ENCODE data around the gene RTKN2. TPM values are rescaled to one million over a fixed set of nuclear protein-coding genes. Genes with fewer than 3 reads are reported as not detected.

The RTKN2 gene
- total and polyA plus RNA-seq, 2 of the 4 experiments (the other 2 are of a cell fraction) = 0.75 to 0.90 TPM

DNA sequence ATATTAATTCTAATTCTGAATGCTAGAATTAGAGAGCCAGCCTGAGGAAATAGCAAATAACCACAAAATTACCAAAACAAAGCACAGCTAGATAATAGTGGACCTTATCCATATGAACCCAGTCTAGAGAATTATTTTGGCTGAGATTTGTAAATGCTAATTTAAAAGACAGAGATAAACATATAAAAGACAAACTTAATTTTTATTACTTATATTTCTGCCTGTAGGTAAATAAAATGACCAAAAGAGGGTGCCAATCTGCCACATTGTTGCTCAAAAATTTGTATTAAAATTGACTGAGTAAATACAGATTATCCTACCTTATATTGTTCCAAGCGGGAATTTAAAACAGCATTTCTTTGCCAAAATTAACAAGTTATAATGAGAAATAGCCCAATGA is 20.2 kb downstream of the RTKN2 start:
- Histone ChIP-seq H2AFZ (replicated peaks; ENCODE audit: low read length, poor library complexity) (no peak overlapping the region), H2AK9ac (replicated peaks; ENCODE audit: low read depth, low read length, poor library complexity) (no peak overlapping the region), H3K9me1 (ENCODE audit: insufficient read depth, low read length) (peaks cover 4% of the 10 kb centered on the region; the same call in 1 of the 2 replicates), H2BK120ac (ENCODE audit: low read depth, low read length) (no peak overlapping the region), H3K27ac (ENCODE audit: insufficient read depth, low read length) (no peak overlapping the region), H3K14ac (replicated peaks; ENCODE audit: low read depth, low read length) (no peak overlapping the region), H3K9me3 (ENCODE audit: control insufficient read depth, insufficient read depth, low read length) (no peaks in the 10 kb centered on the region), H3K4me1 (ENCODE audit: control insufficient read depth, insufficient read depth, low read length) (peaks cover 2% of the 10 kb centered on the region; the same call in 1 of the 2 replicates), H2BK20ac (ENCODE audit: low read depth, low read length) (no peak overlapping the region), H3K4ac (ENCODE audit: low read depth, low read length) (no peak overlapping the region), H4K91ac (ENCODE audit: insufficient read depth, low read depth, low read length) (no peak overlapping the region; the same call in 1 of the 2 replicates), H3K23ac (ENCODE audit: low read depth, low read length) (no peak overlapping the region), H3K36me3 (ENCODE audit: control insufficient read depth, insufficient read depth, low read length) (no peaks in the 10 kb centered on the region), H2AK5ac (ENCODE audit: low read depth, low read length) (no peak overlapping the region), H3K4me2 (ENCODE audit: low read depth, low read length) (no peak overlapping the region), H3K27me3 (ENCODE audit: control insufficient read depth, insufficient read depth, low read length) (no peaks in the 10 kb centered on the region), H3K56ac (ENCODE audit: extremely low read depth, insufficient read depth, low read length) (no peak overlapping the region), H4K5ac (ENCODE audit: low read depth, low read length) (no peak overlapping the region), H3K4me3 (ENCODE audit: insufficient read depth, low read depth, low read length) (no peak overlapping the region), H3K18ac (ENCODE audit: low read depth, low read length) (no peak overlapping the region), H2BK5ac (ENCODE audit: low read depth, low read length, poor library complexity, severe bottlenecking) (no peak overlapping the region), H3K9ac (ENCODE audit: low read depth, low read length) (no peak overlapping the region; the same call in 1 of the 2 replicates), H4K8ac (ENCODE audit: low read depth in 2 of 2, low read length in 2 of 2) (no peak overlapping the region), H2BK15ac (ENCODE audit: low read depth, low read length) (no peak overlapping the region), H4K20me1 (ENCODE audit: insufficient read depth, low read length) (no peaks in the 10 kb centered on the region), H3K79me1 (ENCODE audit: low read depth in 1 of 2, low read length in 2 of 2) (peaks cover 4 to 14% of the 10 kb centered on the region in 2 experiments; a peak in 3 of 4 replicates)
- BruUV-seq (replicated peaks) = no TSS peak
- CTCF ChIA-PET = interaction anchor here (0.6 to 1.1 kb wide), 4 partner anchors 16 to 345 kb away, joined by 3 to 5 read pairs (median 4); no protein-coding TSS in a partner anchor
- dilution Hi-C loops (cut with HindIII; ENCODE audit: low sequenced_read_pairs, unreplicated experiment) = no loop called here
- WGBS, 2 experiments (ENCODE audit: extremely low coverage in 2 of 2, insufficient read length in 1 of 2) = no CpG with 5 or more reads among the region's 1 CpG
- POLR2A ChIA-PET (ENCODE audit: unreplicated experiment) = no interaction called here
- ATAC-seq (ENCODE audit: low read depth) = no peak
- intact Hi-C loops (cut with micrococcal nuclease) = loop anchor here (10.0 kb wide), 1 partner anchor 504 kb away; no protein-coding TSS in a partner anchor
- peak; percentile 30 for DNase-seq
- in situ Hi-C loops (cut with MboI; ENCODE audit: low sequenced_read_pairs) = loop anchor here (25.0 kb wide), 2 partner anchors 1311 to 1436 kb away; partner anchors contain the start of gene RHOBTB1
- TF ChIP-seq RAD21 (IDR thresholded peaks at IDR 0.05; ENCODE audit: low read length) (peak; percentile 49), CHD1 (IDR thresholded peaks at IDR 0.05; ENCODE audit: low read depth, low read length) (no peak), RCOR1 (IDR thresholded peaks at IDR 0.05; ENCODE audit: insufficient replicate concordance, low read length) (no peak), FOS (IDR thresholded peaks at IDR 0.05; ENCODE audit: low read depth, low read length) (no peak), RFX5 (IDR thresholded peaks at IDR 0.05; ENCODE audit: low read depth, low read length) (no peak), MAZ (IDR thresholded peaks at IDR 0.05; ENCODE audit: borderline replicate concordance, low read depth, low read length) (no peak), SMC3 (IDR thresholded peaks at IDR 0.05; ENCODE audit: low read depth, low read length) (peak; percentile 37; the same call in 1 of the 2 replicates), MXI1 (IDR thresholded peaks at IDR 0.05; ENCODE audit: borderline replicate concordance, low read depth, low read length) (no peak), MAFK (IDR thresholded peaks at IDR 0.05; ENCODE audit: low read depth, low read length) (no peak)
- TF ChIP-seq, protein P1, sequence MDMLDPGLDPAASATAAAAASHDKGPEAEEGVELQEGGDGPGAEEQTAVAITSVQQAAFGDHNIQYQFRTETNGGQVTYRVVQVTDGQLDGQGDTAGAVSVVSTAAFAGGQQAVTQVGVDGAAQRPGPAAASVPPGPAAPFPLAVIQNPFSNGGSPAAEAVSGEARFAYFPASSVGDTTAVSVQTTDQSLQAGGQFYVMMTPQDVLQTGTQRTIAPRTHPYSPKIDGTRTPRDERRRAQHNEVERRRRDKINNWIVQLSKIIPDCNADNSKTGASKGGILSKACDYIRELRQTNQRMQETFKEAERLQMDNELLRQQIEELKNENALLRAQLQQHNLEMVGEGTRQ (IDR thresholded peaks at IDR 0.05; ENCODE audit: low read depth, low read length) = no peak
- TF ChIP-seq, protein P2, sequence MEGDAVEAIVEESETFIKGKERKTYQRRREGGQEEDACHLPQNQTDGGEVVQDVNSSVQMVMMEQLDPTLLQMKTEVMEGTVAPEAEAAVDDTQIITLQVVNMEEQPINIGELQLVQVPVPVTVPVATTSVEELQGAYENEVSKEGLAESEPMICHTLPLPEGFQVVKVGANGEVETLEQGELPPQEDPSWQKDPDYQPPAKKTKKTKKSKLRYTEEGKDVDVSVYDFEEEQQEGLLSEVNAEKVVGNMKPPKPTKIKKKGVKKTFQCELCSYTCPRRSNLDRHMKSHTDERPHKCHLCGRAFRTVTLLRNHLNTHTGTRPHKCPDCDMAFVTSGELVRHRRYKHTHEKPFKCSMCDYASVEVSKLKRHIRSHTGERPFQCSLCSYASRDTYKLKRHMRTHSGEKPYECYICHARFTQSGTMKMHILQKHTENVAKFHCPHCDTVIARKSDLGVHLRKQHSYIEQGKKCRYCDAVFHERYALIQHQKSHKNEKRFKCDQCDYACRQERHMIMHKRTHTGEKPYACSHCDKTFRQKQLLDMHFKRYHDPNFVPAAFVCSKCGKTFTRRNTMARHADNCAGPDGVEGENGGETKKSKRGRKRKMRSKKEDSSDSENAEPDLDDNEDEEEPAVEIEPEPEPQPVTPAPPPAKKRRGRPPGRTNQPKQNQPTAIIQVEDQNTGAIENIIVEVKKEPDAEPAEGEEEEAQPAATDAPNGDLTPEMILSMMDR (conservative IDR thresholded peaks at IDR 0.05; ENCODE audit: low read depth, low read length) = peak; percentile 49

Data from IMR-90 (cell line).